Measurements from ENCODE around the gene ZNF334.

Gene ZNF334

DNA sequence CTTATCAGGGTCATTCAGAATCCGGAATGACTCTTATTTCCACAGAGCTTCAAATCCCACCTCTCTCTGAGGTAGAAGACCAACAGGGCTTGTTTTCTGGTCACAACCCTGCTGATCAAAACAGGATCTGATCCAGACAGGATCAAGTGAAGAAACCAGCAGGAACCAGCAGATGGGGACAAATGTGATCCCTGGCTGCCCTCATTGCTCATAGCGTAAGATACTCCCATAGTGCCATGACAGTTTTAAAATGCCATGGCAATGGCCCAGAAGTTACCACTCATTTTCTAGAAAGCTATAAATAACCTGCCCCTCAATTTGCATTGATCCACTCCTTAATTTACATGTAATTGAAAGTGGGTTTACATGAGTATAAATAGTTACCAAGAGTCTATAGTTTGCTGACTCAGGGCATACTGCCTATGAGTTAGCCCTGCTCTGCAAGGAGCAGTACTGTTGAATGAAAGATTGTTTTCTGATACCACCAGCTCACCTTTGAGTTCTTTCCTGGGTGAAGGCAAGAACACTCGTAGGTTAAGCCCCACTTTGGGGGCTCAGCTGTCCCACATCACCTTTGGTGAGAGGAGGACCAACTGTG is 6.2 kb upstream of the ZNF334 start:
- no peak overlapping the region for H3K4me3 ChIP-seq (ENCODE audit: control insufficient read depth, low read depth, low read length)
- TF ChIP-seq, protein P1, sequence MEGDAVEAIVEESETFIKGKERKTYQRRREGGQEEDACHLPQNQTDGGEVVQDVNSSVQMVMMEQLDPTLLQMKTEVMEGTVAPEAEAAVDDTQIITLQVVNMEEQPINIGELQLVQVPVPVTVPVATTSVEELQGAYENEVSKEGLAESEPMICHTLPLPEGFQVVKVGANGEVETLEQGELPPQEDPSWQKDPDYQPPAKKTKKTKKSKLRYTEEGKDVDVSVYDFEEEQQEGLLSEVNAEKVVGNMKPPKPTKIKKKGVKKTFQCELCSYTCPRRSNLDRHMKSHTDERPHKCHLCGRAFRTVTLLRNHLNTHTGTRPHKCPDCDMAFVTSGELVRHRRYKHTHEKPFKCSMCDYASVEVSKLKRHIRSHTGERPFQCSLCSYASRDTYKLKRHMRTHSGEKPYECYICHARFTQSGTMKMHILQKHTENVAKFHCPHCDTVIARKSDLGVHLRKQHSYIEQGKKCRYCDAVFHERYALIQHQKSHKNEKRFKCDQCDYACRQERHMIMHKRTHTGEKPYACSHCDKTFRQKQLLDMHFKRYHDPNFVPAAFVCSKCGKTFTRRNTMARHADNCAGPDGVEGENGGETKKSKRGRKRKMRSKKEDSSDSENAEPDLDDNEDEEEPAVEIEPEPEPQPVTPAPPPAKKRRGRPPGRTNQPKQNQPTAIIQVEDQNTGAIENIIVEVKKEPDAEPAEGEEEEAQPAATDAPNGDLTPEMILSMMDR (IDR thresholded peaks at IDR 0.05; ENCODE audit: control insufficient read depth, insufficient read depth, low read depth, low read length, missing control alignments): no peak
- DNase-seq (ENCODE audit: low read depth): no peak

DNA sequence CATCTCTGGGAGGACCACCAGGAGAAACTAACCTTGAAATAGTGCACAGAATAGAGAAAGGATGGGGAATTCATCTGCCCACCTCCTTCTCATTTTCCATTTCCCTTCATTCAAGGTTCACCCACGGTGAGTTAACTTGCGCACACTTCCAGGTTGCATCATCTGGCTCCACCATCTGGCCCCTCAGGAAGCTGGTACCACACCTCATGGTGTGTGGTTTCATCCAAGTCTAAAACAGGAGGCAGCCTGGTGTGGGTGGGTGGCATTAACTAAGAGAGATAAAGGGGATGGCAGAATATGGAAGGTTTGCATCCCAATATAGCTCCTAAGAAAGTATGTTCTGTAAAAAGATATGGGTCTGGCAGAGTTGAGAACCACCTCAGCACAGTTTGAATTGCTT is 3.8 kb downstream of the ZNF334 start:
- DNase-seq (ENCODE audit: low read depth): no peak
- no peak overlapping the region for H3K4me3 ChIP-seq (ENCODE audit: control insufficient read depth, low read depth, low read length)
- TF ChIP-seq, protein P1 (IDR thresholded peaks at IDR 0.05; ENCODE audit: control insufficient read depth, insufficient read depth, low read depth, low read length, missing control alignments): no peak

DNA sequence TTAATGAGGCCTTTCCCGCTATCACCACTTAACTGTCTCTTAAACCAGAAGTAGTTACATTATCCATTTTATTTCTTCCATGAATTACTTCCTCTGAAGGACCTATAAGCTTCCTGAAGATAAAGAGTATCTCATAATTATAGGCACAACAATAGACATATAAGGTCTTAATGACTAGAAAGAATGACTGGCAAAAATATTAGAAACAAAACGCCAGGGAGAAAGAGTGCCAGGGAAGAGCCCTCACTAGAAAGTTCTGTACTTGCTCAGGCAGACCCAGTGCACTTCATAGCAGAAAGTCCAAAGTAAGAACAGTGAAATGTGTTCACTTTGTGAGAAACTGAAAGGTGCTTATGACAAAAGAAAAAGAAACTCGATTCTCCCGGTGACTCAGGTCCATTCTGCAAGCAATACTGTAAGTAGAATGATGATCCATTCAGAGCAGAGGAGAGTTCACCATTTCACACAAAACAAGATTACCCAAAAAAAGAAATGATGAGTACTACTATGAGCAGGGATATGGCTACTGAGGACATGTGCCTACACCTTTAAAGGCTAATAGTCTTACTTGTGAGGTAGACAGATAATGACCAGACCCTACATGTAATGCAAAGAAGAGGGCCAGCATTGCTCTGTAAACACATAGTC is 5.5 kb downstream of the ZNF334 start:
- no peak for DNase-seq (ENCODE audit: low read depth)
- H3K4me3 ChIP-seq (ENCODE audit: control insufficient read depth, low read depth, low read length): no peak overlapping the region
- TF ChIP-seq, protein P1 (IDR thresholded peaks at IDR 0.05; ENCODE audit: control insufficient read depth, insufficient read depth, low read depth, low read length, missing control alignments): no peak

DNA sequence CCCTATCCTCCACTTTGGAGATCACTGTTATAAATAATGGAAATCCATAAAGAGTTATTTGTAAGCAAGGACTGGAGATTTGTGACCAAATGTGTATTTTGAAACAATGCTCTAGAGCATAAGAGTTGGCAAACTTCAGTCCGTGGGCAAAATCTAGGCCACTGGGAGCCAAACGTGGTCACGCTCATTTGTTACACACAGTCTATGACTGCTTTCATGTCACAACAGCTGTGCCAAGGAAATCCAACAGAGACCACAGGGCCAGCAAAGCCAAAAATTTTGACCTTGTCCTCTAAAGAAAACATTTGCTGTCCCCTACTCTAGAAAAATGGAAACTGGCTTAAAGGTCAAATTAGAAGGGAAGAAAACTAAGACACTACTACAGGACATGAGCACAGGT is 7.9 kb downstream of the ZNF334 start:
- DNase-seq (ENCODE audit: low read depth): no peak
- TF ChIP-seq, protein P1 (IDR thresholded peaks at IDR 0.05; ENCODE audit: control insufficient read depth, insufficient read depth, low read depth, low read length, missing control alignments): no peak
- no peak overlapping the region for H3K4me3 ChIP-seq (ENCODE audit: control insufficient read depth, low read depth, low read length)

DNA sequence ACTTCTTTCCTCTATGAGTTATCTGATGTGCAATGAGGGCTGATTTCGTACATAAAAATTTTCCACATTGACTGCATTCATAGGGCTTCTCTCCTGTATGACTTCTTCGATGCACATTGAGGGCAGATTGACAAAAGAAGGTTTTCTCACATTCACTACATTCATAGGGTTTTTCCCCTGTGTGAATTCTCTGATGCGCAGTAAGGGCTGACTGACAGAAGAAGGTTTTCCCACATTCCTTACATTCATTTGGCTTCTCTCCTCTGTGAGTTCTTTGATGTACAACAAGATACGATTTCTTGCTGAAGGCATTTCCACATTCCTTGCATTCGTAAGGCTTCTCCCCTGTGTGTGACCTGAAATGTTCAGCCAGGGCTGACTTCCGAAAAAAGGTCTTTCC is 11.4 kb downstream of the ZNF334 start:
- no peak for DNase-seq (ENCODE audit: low read depth)
- H3K4me3 ChIP-seq (ENCODE audit: control insufficient read depth, low read depth, low read length): no peak overlapping the region
- TF ChIP-seq, protein P1 (IDR thresholded peaks at IDR 0.05; ENCODE audit: control insufficient read depth, insufficient read depth, low read depth, low read length, missing control alignments): no peak

DNA sequence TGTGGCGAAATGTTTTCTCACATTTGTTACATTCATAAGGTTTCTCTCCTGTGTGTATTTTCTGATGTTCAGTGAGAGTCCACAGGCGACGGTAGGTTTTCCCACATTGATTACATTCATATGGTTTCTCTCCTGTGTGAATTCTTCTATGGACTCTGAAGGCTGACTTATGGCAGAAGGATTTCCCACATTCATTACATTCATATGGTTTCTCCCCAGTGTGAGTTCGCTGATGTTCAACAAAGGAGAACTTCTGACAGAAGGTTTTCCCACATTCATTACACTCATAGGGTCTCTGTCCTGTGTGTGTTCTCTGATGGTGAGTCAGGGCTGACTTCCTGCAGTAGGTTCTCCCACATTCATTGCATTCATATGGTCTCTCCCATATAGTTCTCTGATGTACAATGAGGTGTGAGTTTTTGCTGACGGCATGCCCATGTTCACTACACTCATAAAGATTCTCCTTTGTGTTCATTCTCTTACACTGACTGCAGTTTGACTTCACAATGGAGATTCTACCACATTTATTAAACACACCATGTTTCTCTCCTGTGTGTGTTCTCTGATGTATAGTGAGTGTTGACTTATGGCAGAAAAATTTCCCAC is 11.9 kb downstream of the ZNF334 start:
- no peak overlapping the region for H3K4me3 ChIP-seq (ENCODE audit: control insufficient read depth, low read depth, low read length)

More for the DNA sequence above, 11.9 kb downstream of the ZNF334 start:
- TF ChIP-seq, protein P1 (IDR thresholded peaks at IDR 0.05; ENCODE audit: control insufficient read depth, insufficient read depth, low read depth, low read length, missing control alignments): no peak
- no peak for DNase-seq (ENCODE audit: low read depth)

All from AG09309 (cell line).